Lung (tissue), 12 donors: Measurements from ENCODE around the gene RXFP1. TPM values are rescaled to one million over a fixed set of nuclear protein-coding genes. Genes with fewer than 3 reads are reported as not detected.

ENCODE experiments used
- ATAC-seq: fragments of 200-7000 bp; cut with Tn5 transposase; one replicate; pipeline ENCODE4 v1.9.1; 2020; ENCODE audit warnings: moderate number of reproducible peaks; ENCODE audit not compliant: insufficient read depth, low FRiP score
- DNase-seq, 3 donors: peaks; one replicate each; pipeline ENCODE4 v3.0.0-alpha.2; 2013 to 2017
- H3K27ac ChIP-seq, 2 donors: one replicate each; pipeline ENCODE4 v1.5.1; 2013; ENCODE audit warnings: mild to moderate bottlenecking in 2 of 2, moderate library complexity in 2 of 2, control low read depth in 1 of 2, inconsistent platforms in 1 of 2, low read depth in 1 of 2, low read length in 1 of 2
- H3K27me3 ChIP-seq, 3 donors: one replicate each; pipeline ENCODE4 v1.5.1; 2013; ENCODE audit warnings: low read length in 2 of 3; ENCODE audit not compliant: control insufficient read depth in 3 of 3, insufficient read depth in 3 of 3
- H3K36me3 ChIP-seq, 4 donors: one replicate each; pipeline ENCODE4 v1.5.1; 2013; ENCODE audit warnings: low read length in 4 of 4, mild to moderate bottlenecking in 1 of 4, moderate library complexity in 1 of 4; ENCODE audit not compliant: control insufficient read depth in 4 of 4, insufficient read depth in 4 of 4
- H3K4me1 ChIP-seq, 5 donors: one replicate each; pipeline ENCODE4 v1.5.1; 2013; ENCODE audit warnings: low read length in 5 of 5, mild to moderate bottlenecking in 2 of 5, moderate library complexity in 1 of 5; ENCODE audit not compliant: control insufficient read depth in 5 of 5, insufficient read depth in 5 of 5
- H3K4me3 ChIP-seq: one replicate; pipeline ENCODE4 v1.5.1; 2013; ENCODE audit warnings: mild to moderate bottlenecking, control low read depth, moderate library complexity
- H3K9ac ChIP-seq, 2 donors: one replicate each; pipeline ENCODE4 v1.5.1; 2013; ENCODE audit warnings: low read length in 2 of 2, control low read depth in 1 of 2; ENCODE audit not compliant: insufficient read depth in 1 of 2
- H3K9me3 ChIP-seq, 4 donors: one replicate each; pipeline ENCODE4 v1.5.1; 2013; ENCODE audit warnings: low read length in 3 of 4, mild to moderate bottlenecking in 1 of 4, moderate library complexity in 1 of 4; ENCODE audit not compliant: control insufficient read depth in 4 of 4, insufficient read depth in 3 of 4
- WGBS, 2 donors: extraction: QIAGEN DNeasy Blood & Tissue Kit; methylation state at CpG; one replicate each; pipeline ENCODE4 v1.1.7; 2013; 5-methylcytosine and 5-hydroxymethylcytosine counted together
- polyA plus RNA-seq, 2 donors: library from polyadenylated mRNA; stranded (reverse); fragments of 200-250 nt; gene quantifications; one replicate each; pipeline ENCODE4 v1.2.1, GENCODE V29; 2013
- total RNA-seq, 2 donors: library from RNA; depleted of rRNA in 1 of 2; stranded (reverse); fragments of >200 nt in 1 of 2; gene quantifications; one replicate each; pipeline ENCODE4 v1.2.1, GENCODE V29; 2014 to 2021
- TF ChIP-seq, protein P1 (sequence below): IDR thresholded peaks from 2 replicates; pipeline ENCODE4 v1.5.1; 2012; ENCODE audit warnings: mild to moderate bottlenecking; ENCODE audit errors: control extremely low read depth, extremely low read depth
- donor health status: control.
- donor health status: control.
- donor health status: Bipolar disorder and iron deficiency.
- donor health status: healthy.
- donor health status: DM: yes; HTN: yes; CAD: no.

Gene RXFP1
- total and polyA plus RNA-seq, 4 donors = 1.5 to 10.7 (median 2.6) TPM

- Histone ChIP-seq H3K27me3 (no peaks in the 10 kb centered on the region), H3K9ac (no peak overlapping the region), H3K9me3 (no peaks in the 10 kb centered on the region), H3K27ac (no peak overlapping the region), H3K4me1 (peaks cover 0 to 5% (median 0%) of the 10 kb centered on the region in 5 donors), H3K36me3 (peaks cover 0 to 7% (median 2%) of the 10 kb centered on the region in 4 donors), H3K4me3 (no peak overlapping the region)
- DNase-seq (no peak), ATAC-seq (no peak)
- 94 to 99% methylated on average over 2 of the region's 2 CpGs for WGBS, 2 donors
- TF ChIP-seq, protein P1, sequence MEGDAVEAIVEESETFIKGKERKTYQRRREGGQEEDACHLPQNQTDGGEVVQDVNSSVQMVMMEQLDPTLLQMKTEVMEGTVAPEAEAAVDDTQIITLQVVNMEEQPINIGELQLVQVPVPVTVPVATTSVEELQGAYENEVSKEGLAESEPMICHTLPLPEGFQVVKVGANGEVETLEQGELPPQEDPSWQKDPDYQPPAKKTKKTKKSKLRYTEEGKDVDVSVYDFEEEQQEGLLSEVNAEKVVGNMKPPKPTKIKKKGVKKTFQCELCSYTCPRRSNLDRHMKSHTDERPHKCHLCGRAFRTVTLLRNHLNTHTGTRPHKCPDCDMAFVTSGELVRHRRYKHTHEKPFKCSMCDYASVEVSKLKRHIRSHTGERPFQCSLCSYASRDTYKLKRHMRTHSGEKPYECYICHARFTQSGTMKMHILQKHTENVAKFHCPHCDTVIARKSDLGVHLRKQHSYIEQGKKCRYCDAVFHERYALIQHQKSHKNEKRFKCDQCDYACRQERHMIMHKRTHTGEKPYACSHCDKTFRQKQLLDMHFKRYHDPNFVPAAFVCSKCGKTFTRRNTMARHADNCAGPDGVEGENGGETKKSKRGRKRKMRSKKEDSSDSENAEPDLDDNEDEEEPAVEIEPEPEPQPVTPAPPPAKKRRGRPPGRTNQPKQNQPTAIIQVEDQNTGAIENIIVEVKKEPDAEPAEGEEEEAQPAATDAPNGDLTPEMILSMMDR = no peak
These were observed 157.1 kb downstream of the RXFP1 start for GRCh38 chr4:158678767-158679166.

DNA sequence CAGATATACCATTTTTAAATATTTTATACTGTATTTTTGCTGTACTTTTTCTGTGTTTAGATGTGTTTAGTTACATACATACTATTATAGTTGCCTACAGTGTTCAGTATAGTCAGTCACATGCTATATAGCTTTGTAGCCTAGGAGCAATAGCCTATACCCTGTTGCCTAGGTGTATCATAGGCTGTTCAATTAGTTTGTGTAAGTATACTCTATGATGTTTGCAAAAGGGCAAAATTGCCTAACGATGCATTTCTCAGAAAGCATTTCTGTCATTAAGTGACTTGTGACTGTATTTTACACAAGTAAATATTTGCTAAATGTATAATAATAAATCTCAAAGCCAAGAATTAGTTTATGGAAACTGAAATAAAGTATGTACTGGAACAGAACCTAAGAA is 159.9 kb downstream of the RXFP1 start:
- no peak overlapping the region for H3K27ac ChIP-seq
- WGBS, 2 donors = 68 to 76% methylated on average over 1 of the region's 1 CpG

DNA sequence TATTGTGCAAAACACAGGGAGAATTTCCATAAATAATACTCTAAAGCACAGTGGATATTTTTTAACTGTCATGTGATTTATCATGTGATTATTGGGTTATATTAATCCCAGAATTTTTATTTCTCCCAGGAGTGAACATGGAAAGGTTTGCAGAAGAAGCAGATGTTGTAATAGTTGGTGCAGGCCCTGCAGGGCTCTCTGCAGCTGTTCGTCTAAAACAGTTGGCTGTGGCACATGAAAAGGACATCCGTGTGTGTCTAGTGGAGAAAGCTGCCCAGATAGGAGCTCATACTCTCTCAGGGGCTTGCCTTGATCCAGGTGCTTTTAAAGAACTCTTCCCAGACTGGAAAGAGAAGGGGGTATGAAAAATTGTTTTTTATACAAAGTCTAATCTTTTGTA is 160.4 kb downstream of the RXFP1 start:
- 31 to 67% methylated on average over 2 of the region's 2 CpGs for WGBS, 2 donors

More for the DNA sequence above, 159.9 kb downstream of the RXFP1 start:
- no peaks in the 10 kb centered on the region for H3K9me3 ChIP-seq
- no peak for DNase-seq
- TF ChIP-seq, protein P1 = no peak
- no peak for ATAC-seq
- no peak overlapping the region for H3K4me3 ChIP-seq
- H3K4me1 ChIP-seq = peaks cover 0 to 5% (median 0%) of the 10 kb centered on the region in 5 donors
- no peak overlapping the region for H3K9ac ChIP-seq
- peaks cover 3 to 11% (median 6%) of the 10 kb centered on the region in 4 donors for H3K36me3 ChIP-seq
- H3K27me3 ChIP-seq = no peaks in the 10 kb centered on the region

More for the DNA sequence above, 160.4 kb downstream of the RXFP1 start:
- Histone ChIP-seq H3K27ac (no peak overlapping the region), H3K36me3 (peaks cover 3 to 15% (median 8%) of the 10 kb centered on the region in 4 donors), H3K9me3 (no peaks in the 10 kb centered on the region), H3K4me1 (peaks cover 0 to 4% (median 0%) of the 10 kb centered on the region in 5 donors), H3K4me3 (no peak overlapping the region), H3K9ac (no peak overlapping the region), H3K27me3 (no peaks in the 10 kb centered on the region)
- ATAC-seq (no peak), DNase-seq (no peak)
- TF ChIP-seq, protein P1 = no peak
